GM18517 (cell line): Measurements from ENCODE around the gene BLOC1S4.

Experiments
- ATAC-seq: cut with Tn5 transposase; IDR thresholded peaks from one replicate; pipeline ENCODE4 v1.9.1; 2021; ENCODE audit warnings: mild to moderate bottlenecking, moderate library complexity; ENCODE audit not compliant: unreplicated experiment

Gene BLOC1S4

DNA sequence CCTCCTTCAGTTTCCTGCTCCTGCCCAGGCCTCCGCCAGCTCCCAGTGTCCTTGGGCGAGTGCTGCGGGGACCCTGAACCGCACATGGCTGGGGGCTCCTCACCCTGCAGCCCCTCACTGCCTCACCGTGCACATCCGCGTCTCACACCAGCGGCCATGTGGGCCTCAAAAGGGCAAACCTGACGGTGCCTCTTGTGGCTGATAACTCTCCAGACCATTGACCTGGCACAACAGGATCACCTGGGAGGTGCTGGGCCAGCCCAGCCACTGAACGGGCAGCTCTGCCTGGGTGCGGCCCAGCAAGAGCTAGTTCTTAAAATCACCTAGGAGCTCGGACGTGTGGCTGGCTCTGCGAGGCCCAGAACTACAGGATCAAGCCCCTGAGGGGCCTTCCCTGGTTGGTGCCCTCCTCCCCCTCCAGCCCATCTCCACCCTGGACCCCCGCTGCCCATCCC is 26.4 kb upstream of the BLOC1S4 start:
- ATAC-seq = no peak

GRCh38 chr4:6692379-6692778 is 23.6 kb upstream of the BLOC1S4 start:
- ATAC-seq = no peak

DNA sequence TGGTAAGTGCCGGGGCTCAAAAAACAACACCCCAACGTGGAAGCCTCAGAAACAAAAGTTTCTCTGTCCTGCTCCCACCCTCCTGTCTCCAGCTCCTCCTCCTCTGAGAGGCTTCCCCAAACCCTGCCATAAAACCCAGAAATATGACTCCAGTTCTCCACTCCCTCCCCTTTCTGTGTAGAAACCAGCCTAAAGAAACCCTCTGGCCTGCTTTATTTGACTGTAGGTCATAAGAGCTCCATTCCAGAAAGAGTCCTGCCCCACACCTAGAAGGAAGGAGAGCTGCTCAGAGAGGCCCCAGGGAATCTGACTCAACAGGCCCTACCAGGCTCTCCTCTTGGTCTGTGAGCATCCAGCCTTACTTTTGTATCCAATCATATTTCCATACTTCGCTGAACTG is 23.2 kb upstream of the BLOC1S4 start:
- ATAC-seq = no peak

- no peak for ATAC-seq
Measured at GRCh38 chr4:6693231-6694176, 22.5 kb upstream of the BLOC1S4 start, which contains the start of gene S100P. TSS of gene S100P (plus strand) at chr4:6693878. CDS start at chr4:6693933, 55 bp downstream.

DNA sequence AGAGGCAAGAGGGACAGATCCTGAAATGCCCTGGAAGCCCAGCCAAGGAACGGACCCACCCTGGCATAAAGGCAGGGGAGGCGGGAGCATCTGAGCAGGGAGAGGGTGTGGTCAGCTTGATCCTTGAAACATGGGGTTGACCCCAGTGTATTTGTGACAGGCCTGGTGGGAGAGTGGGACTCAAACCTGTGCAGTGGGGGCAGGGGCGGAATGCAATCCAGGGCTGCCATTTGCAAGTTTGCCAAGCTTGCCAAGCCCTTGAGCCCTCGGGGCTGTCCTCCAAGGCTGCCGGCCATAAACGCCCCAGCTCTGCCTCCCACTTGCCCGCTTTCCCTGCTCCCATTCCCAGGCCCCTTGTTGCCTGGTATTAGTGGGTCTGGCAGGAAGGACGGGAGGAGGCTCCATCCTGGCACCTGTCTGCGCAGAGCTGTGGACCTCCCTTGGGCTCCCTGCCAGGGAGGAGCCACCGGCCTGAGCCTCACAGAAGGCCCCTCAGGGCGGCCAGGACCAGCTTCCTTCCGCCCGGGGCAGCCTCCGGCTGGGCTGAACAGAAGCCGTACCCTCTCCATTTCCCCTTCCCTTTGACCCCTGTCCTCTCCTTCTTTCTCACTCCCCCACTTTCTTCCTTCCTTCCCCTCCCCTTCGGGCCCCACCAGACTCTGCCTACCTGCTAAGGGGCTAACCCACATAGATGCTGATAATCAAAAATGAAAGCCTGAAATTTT is 21.6 kb upstream of the BLOC1S4 start:
- ATAC-seq = no peak

DNA sequence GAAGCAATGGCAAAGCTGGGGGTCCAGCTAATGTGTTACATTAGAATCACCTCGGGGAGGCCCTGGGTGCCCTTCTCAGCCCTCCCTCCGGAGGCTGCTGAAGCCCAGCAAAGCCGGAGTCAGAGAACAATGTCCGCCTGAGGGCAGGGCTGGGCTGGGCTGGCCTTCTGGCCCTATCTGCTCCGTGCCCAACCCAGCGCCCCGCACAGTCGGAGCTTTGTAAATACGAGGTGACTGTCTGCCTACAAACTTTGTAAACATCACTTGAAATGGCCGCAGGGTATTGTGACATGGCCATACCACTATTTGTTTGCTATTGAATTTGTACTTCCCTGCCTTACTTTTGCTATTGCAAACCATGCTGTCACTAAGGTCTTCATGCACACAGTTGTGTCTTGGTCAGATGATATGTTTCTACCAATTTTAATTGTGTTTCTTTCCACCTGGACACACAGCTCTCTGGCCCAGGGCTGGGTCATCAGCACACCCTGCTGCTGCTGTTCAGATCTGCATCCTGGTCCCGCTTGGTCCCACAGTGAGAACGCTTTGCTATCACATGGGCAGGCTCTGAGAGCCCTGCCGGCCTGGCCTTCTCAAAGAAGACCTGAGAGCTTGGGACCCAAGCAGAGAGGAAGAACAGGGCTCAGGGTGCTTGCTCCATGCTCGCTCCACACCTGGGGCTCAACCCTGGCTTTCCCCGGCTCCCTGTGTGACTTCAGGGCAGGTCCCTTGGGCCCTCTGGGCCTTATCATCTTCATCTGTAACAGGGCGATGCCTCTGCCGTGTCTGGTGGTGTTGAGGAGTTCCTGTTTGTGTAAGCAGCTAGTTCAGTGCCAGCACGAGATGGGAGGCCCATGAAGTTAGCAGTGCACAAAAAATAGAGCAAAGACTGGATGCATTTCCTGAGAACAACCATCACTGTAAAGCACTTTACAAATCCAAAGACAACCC is 20.0 kb upstream of the BLOC1S4 start:
- no peak for ATAC-seq

- no peak for ATAC-seq
Measured at GRCh38 chr4:6696611-6697010, 19.4 kb upstream of the BLOC1S4 start.

DNA sequence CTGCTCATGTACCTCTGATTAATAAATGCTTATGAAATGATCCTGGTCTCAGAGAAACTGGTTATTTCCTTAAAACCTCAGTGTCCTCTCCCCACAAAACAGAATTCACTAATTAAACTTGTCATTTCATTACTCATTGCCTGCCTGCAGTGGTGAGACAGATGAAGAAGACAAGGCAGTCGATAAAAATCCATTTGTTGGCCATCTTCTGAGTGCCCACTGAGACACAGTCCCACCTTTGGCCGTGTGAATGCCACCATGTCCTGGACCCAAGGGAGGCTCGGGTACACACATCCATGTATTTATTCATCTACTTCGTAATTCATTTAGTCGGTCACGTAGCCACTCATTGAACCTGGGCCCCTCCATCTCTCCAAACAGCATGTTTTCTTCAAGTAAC is 18.8 kb upstream of the BLOC1S4 start:
- no peak for ATAC-seq

DNA sequence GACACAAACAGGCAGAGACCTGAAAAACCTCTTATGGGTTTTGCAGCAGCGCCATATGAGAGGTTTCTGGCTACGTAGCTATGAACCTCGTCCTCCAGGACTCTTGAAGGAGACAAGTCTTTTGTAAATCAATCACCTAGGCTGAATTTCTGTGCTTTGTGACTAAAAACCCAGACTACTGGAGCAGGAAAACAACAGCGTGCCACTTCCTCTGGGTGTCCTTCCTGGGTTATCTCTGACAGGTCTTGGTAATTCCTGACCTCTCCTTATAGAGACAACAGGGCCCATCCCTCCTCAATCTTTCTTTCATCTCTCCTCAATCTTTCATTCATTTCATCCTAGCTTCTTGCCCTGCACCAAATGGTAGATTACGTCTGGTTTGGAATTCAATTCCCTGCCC is 16.6 kb upstream of the BLOC1S4 start:
- no peak for ATAC-seq

GRCh38 chr4:6699903-6700302 is 16.1 kb upstream of the BLOC1S4 start:
- ATAC-seq = no peak

DNA sequence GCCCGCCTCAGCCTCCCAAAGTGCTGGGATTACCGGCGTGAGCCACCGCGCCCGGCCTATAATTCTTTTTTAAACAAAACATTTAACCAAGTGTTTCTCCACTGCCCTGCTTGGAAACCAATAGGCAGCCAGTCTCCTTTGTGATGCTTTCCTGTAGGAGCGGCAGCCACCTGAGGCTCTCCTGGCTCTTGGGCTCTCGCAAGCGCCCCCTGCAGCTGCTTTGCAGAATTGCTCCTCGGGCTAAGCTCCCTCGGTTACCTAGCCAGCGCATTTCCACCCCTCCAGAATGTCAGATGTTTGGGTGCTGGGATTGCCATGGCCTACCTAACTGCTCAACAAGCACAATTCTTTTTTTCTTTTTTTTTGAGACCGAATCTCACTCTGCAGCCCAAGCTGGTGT is 14.6 kb upstream of the BLOC1S4 start:
- ATAC-seq = no peak

GRCh38 chr4:6702761-6703160 is 13.2 kb upstream of the BLOC1S4 start:
- ATAC-seq = no peak

DNA sequence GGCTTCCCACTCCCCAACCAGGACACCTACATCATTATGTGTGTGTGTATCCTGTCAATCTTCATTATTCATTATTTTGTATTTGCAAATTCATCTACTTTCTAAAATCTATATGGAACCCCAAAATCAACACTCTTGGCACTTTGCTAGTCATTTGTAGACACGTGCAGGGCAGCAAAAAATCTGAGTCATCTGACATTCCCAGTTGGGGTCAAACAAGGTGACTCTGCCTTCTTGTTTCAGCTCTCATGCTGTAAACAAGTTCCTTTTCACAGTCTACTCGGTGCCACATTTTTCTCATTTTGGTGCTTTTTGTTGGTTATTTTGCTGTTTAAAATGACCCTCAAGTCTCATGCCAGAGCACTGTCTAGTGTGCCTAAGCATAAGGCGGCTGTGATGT is 12.2 kb upstream of the BLOC1S4 start:
- no peak for ATAC-seq

- ATAC-seq = no peak
Measured at GRCh38 chr4:6705646-6706045, 10.3 kb upstream of the BLOC1S4 start.

DNA sequence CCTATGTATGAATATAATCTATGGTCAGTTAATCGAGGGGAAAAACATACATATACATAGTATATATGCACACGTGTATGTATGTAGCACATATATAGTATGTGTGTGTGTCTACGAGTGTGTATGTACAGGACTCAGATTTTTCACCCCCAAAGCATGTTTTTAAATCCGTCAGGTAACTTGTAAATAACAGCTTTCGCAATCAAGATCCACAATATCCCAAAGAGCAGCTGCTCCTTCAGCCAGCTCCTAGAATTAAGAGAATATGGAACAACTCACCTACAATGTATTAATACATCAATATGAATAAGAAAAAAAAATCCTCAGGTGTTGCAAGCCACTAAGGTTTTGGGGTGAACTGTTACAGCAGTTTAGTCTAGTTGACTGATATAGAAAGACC is 9.8 kb upstream of the BLOC1S4 start:
- ATAC-seq = no peak

DNA sequence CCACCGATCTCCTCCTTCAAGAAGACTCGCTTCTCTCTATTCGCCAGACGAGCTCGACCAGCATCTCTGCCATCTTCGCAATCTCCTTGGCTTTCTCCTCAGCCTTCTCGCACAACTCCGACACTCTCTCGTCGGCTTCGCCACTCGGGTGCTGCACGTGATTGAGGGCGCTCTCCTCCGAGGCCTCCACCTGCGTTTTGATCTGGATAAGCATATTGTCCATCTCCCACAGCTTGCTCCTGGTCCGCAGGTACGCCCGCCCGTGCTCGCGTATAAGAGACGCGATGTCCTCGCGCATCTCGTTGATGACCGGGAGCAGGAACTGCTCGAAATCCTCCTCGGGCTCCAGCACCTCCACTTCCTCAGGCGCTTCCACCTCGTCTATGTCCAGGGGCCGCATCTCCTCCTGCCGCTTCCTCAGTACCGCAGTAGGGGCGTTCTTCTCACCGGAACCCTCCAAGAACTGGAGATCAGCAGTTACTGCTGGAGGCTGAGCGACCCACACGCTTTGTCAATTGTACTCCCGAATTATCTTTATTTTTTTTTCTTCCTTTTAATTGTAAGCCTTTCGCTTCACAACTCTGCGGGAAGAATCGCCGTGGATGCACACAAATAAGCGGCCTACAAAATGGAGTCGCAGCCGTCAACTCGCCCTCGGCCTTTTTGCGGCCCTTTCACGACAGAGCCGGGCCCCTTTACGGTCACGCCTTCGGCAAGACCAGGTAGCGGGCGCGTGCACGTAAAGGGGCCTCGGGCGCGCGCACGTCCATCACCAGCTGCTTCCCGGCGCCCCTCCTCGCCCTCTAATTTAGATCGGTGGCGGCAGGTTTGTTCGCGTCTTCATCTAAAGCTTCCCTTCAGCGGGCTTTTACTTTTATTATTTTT is 6.5 kb upstream of the BLOC1S4 start, which contains the start of gene MRFAP1L1:
MRFAP1L1 (minus strand) TSS at position 636 of the 885 bp plus-strand sequence; CDS start at position 400, 236 bp downstream.
- peak; percentile 64 for ATAC-seq

- no peak for ATAC-seq
Measured at GRCh38 chr4:6710282-6710681, 5.7 kb upstream of the BLOC1S4 start.

GRCh38 chr4:6710996-6711395 is 5.0 kb upstream of the BLOC1S4 start:
- no peak for ATAC-seq

DNA sequence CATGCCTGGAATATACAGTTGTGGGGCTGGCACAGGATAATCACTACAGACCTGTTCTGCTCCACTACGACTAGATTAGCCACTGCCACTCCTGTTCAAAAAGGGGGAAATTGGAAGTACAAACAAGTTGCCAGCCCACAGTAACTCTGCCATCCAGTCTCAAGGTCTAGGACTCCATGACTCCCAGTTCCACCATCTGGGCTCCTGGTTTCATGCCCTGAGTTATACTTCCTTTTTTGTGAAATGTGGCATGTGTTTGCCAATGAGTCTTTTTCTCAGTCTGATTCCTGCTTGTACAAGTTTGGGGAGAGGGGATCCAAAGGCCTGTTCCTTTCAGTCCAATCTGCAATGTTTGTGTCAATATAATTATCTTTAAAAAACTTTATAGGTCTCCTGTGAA is 1.0 kb upstream of the BLOC1S4 start:
- ATAC-seq = no peak

- ATAC-seq = no peak
Measured at GRCh38 chr4:6715704-6716017, 313 bp upstream of the BLOC1S4 start.
